Smooth muscle cell (in vitro differentiated cells): ENCODE data around the gene RAD51B. TPM values are rescaled to one million over a fixed set of nuclear protein-coding genes. Genes with fewer than 3 reads are reported as not detected.

ENCODE experiments used
- DNase-seq: peaks from one replicate; lab custom pipeline; 2025; ENCODE audit not compliant: unreplicated experiment; lab: John Stamatoyannopoulos, UW
- H2AFZ ChIP-seq: fragments of 200-600 bp; sonication (generic); 2 replicates; pipeline ENCODE4 v1.6.0; 2016; ENCODE audit warnings: antibody characterized with exemption, low read depth, mild to moderate bottlenecking
- H3F3A ChIP-seq: fragments of 200-600 bp; sonication (generic); 2 replicates; pipeline ENCODE4 v1.6.0; 2017; ENCODE audit warnings: antibody characterized with exemption, low read depth
- H3K27ac ChIP-seq: fragments of 200-600 bp; sonication (generic); 2 replicates; pipeline ENCODE4 v1.5.1; 2016; ENCODE audit warnings: low read depth, mild to moderate bottlenecking
- H3K27me3 ChIP-seq: fragments of 200-600 bp; sonication (generic); 2 replicates; pipeline ENCODE4 v1.6.1; 2016; ENCODE audit warnings: low read depth, mild to moderate bottlenecking
- H3K36me3 ChIP-seq: fragments of 200-600 bp; sonication (generic); 2 replicates; pipeline ENCODE4 v1.5.1; 2016; ENCODE audit warnings: low read depth
- H3K4me1 ChIP-seq: fragments of 200-600 bp; sonication (generic); 2 replicates; pipeline ENCODE4 v1.5.1; 2016; ENCODE audit warnings: low read depth
- H3K4me2 ChIP-seq: fragments of 200-600 bp; sonication (generic); 2 replicates; pipeline ENCODE4 v1.6.0; 2016; ENCODE audit warnings: mild to moderate bottlenecking
- H3K4me3 ChIP-seq: fragments of 200-600 bp; sonication (generic); 2 replicates; pipeline ENCODE4 v1.5.1; 2016; ENCODE audit warnings: mild to moderate bottlenecking
- H3K79me2 ChIP-seq: fragments of 200-600 bp; sonication (generic); 2 replicates; pipeline ENCODE4 v1.6.0; 2016; ENCODE audit warnings: low read depth, mild to moderate bottlenecking
- H3K9ac ChIP-seq: fragments of 200-600 bp; sonication (generic); 2 replicates; pipeline ENCODE4 v1.6.0; 2016; ENCODE audit warnings: low read depth
- H3K9me3 ChIP-seq: fragments of 200-600 bp; sonication (generic); replicated peaks from 2 replicates; pipeline ENCODE4 v1.5.1; 2016; ENCODE audit warnings: low read depth
- H4K20me1 ChIP-seq: fragments of 200-600 bp; sonication (generic); 2 replicates; pipeline ENCODE4 v1.6.0; 2016; ENCODE audit warnings: low read depth
- WGBS: methylation state at CpG from one replicate; pipeline ENCODE4 v1.1.7; 2016; ENCODE audit warnings: low lambda C conversion rate; 5-methylcytosine and 5-hydroxymethylcytosine counted together
- polyA plus RNA-seq: library from polyadenylated mRNA; unstranded; fragments of >200 nt; fragmentation: Nextera tagmentation; extraction: Ambion mirVana; gene quantifications from 2 replicates; pipeline ENCODE4 v1.2.1, GENCODE V29; 2016
- total RNA-seq: library from RNA; depleted of rRNA; stranded (reverse); fragments of >200 nt; gene quantifications from 2 replicates; pipeline ENCODE4 v1.2.3, GENCODE V29; 2014
- TF ChIP-seq, protein P1 (sequence below): fragments of 200-600 bp; sonication (generic); IDR thresholded peaks from 2 replicates; pipeline ENCODE4 v1.5.1; 2017; ENCODE audit warnings: borderline replicate concordance, mild to moderate bottlenecking, antibody characterized with exemption; ENCODE audit not compliant: insufficient read depth, poor library complexity, severe bottlenecking

Gene RAD51B
- total and polyA plus RNA-seq, 2 experiments from 2014 or later, result 4.6 to 5.3 TPM

DNA sequence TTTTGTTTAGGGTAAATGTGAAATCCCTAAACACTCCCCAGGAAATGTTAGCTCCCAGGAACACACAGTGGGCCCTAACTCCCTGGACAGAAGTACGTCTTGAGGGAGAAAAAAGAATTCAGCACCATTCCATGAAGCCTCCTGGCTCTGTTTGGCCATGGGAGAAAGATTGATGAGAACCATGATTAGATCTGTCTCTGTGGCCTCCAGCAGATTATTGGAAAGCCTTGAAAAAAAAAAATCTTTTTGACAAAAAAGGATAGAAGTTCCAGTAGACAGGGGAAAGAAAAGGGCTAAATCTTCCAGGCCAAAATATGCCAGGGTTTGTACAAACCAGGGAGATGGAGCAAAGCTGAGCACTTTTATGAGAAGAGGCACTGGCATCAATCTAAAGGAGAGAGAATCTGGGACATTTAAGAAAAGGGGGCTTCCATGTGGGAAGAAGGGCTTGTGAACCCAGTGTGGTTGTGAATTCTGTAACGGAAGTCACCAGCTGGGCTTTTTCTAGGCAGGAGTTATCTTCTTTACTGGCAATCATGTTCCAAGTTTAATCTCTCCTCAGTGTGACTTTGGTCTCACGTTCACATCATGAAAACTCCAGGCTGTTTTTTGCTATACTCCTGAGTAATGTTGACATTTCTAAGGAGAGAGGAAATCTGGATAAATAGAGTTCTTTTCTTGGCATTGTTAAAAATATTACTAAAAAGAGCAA lies 426.7 kb downstream of the RAD51B start:
- Histone ChIP-seq H3K27ac (peak overlapping the region; percentile 94), H3K9me3 (no peaks in the 10 kb centered on the region), H3F3A (peaks cover 43% of the 10 kb centered on the region), H3K36me3 (no peaks in the 10 kb centered on the region), H3K4me1 (peaks cover 79% of the 10 kb centered on the region), H3K9ac (peak overlapping the region; percentile 43), H3K4me2 (peak overlapping the region; percentile 71), H3K27me3 (no peaks in the 10 kb centered on the region), H2AFZ (peak overlapping the region; percentile 2), H4K20me1 (no peaks in the 10 kb centered on the region), H3K4me3 (no peak overlapping the region), H3K79me2 (no peaks in the 10 kb centered on the region)
- no peak for DNase-seq
- TF ChIP-seq, protein P1, sequence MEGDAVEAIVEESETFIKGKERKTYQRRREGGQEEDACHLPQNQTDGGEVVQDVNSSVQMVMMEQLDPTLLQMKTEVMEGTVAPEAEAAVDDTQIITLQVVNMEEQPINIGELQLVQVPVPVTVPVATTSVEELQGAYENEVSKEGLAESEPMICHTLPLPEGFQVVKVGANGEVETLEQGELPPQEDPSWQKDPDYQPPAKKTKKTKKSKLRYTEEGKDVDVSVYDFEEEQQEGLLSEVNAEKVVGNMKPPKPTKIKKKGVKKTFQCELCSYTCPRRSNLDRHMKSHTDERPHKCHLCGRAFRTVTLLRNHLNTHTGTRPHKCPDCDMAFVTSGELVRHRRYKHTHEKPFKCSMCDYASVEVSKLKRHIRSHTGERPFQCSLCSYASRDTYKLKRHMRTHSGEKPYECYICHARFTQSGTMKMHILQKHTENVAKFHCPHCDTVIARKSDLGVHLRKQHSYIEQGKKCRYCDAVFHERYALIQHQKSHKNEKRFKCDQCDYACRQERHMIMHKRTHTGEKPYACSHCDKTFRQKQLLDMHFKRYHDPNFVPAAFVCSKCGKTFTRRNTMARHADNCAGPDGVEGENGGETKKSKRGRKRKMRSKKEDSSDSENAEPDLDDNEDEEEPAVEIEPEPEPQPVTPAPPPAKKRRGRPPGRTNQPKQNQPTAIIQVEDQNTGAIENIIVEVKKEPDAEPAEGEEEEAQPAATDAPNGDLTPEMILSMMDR, result no peak
- 11% methylated on average over 3 of the region's 3 CpGs for WGBS

GRCh38 chr14:68246786-68247105 lies 427.2 kb downstream of the RAD51B start:
- Histone ChIP-seq H4K20me1 (no peaks in the 10 kb centered on the region), H3K27ac (peak overlapping the region; percentile 94), H3K36me3 (no peaks in the 10 kb centered on the region), H2AFZ (peak overlapping the region; percentile 2), H3K4me3 (no peak overlapping the region), H3K4me2 (peak overlapping the region; percentile 71), H3K27me3 (no peaks in the 10 kb centered on the region), H3K9me3 (no peaks in the 10 kb centered on the region), H3K79me2 (no peaks in the 10 kb centered on the region), H3F3A (peaks cover 43% of the 10 kb centered on the region), H3K9ac (peak overlapping the region; percentile 18), H3K4me1 (peaks cover 84% of the 10 kb centered on the region)
- no peak for DNase-seq
- 7% methylated on average over 2 of the region's 2 CpGs for WGBS
- TF ChIP-seq, protein P1, result no peak

DNA sequence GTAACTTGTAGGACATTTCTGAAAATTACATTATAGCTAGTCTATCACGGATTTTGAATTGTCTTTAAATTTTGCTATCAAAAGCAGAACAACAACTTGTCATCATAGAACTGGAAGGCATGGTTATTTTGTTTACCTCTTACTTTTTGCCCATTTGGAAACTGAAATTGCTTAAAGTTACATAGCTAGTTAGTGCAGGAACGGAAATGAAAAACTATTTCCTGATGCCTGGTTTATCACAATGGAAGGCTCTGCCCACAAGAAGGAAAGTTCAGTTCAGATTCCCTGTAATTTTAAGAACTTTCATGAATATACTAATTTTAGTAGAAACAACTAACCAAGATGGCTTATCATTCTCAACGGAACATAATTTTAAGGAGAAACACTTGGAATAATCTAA lies 427.7 kb downstream of the RAD51B start:
- H3K27me3 ChIP-seq, result no peaks in the 10 kb centered on the region
- no peaks in the 10 kb centered on the region for H4K20me1 ChIP-seq
- peaks cover 43% of the 10 kb centered on the region for H3F3A ChIP-seq
- 56% methylated on average over 3 of the region's 3 CpGs for WGBS
- H2AFZ ChIP-seq, result peak overlapping the region; percentile 33
- H3K4me1 ChIP-seq, result peaks cover 88% of the 10 kb centered on the region
- DNase-seq, result no peak
- H3K4me2 ChIP-seq, result peak overlapping the region; percentile 71
- no peaks in the 10 kb centered on the region for H3K36me3 ChIP-seq
- no peak overlapping the region for H3K4me3 ChIP-seq
- peaks cover 2% of the 10 kb centered on the region for H3K79me2 ChIP-seq
- peak overlapping the region; percentile 18 for H3K9ac ChIP-seq
- no peaks in the 10 kb centered on the region for H3K9me3 ChIP-seq
- H3K27ac ChIP-seq, result peak overlapping the region; percentile 94
- TF ChIP-seq, protein P1, result no peak
